Fibroblast of skin of abdomen (primary cell): ENCODE data around the gene ZNF407.

Experiments
- DNase-seq: peaks from one replicate; pipeline ENCODE4 v3.0.0-alpha.2; 2013

The ZNF407 gene

GRCh38 chr18:74793746-74794145, 196.1 kb downstream of the ZNF407 start:
- no peak for DNase-seq

GRCh38 chr18:74795751-74796150, 198.1 kb downstream of the ZNF407 start:
- DNase-seq: no peak

DNA sequence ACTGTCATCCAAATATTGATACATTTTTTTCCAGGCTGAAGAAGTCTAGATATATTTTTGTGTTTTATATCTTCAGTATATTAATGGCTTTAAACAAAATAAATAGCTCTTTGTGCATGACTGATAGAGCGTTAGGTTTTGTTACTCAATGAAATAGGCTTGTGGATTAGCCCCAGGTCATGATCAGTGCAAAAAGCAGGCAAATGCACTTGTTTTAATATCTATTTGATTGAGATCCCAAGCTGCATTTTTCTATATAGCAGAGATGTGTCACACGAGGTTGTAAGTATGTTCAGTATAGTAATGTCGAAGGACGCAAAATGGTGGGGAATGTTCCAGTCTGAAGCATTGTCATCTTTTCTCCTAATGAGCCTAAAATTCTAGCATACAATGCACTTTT, 198.5 kb downstream of the ZNF407 start:
- DNase-seq: no peak

- DNase-seq: peak; percentile 87
These were observed 199.3 kb downstream of the ZNF407 start for GRCh38 chr18:74796841-74797576.

GRCh38 chr18:74797577-74798151, 200.0 kb downstream of the ZNF407 start:
- no peak for DNase-seq

DNA sequence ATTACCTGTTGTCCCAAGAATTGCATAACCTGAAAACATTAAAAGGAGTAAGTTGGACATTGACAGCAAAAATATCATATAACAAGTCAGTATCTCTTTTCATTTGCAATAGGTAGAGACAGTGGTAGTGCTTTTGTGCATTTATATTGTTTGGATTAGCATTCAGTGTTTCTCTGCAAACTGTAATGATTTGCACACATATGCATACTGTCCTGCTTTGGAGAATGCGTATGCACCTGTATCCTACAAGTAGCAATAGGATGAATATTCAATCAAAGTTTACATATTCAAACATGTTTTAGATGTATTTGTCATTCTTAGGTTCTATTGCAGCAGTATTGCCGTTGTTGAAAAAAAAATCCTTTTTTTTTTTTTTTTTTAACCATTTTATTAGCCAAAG, 201.9 kb downstream of the ZNF407 start:
- no peak for DNase-seq

GRCh38 chr18:74800098-74800497, 202.4 kb downstream of the ZNF407 start:
- DNase-seq: no peak

GRCh38 chr18:74803117-74803516, 205.4 kb downstream of the ZNF407 start:
- no peak for DNase-seq

- DNase-seq: no peak
These were observed 206.1 kb downstream of the ZNF407 start for GRCh38 chr18:74803769-74804168.

GRCh38 chr18:74804677-74805076, 207.0 kb downstream of the ZNF407 start:
- DNase-seq: no peak

- no peak for DNase-seq
These were observed 208.4 kb downstream of the ZNF407 start for GRCh38 chr18:74806073-74806472.

- peak; percentile 80 for DNase-seq
These were observed 209.2 kb downstream of the ZNF407 start for GRCh38 chr18:74806700-74807416.

DNA sequence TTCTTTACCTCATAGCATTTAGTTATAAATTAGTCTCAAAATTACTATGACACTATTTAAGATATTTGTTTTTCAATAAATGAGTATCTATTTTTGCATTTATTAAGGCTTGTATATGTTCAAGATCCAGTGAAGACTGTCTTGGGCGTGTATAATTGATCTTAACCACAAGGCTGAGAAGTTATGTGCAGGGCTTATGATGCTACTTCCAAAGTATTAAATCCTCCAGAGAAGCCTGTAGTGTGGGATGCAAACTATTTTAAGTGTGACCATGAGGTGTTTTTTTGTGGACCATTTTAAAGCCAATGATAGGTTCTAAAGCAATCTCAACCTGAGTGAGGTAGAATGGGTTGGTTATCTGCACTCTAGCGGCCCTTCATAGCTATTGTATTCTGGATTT, 219.9 kb downstream of the ZNF407 start:
- DNase-seq: peak; percentile 48

DNA sequence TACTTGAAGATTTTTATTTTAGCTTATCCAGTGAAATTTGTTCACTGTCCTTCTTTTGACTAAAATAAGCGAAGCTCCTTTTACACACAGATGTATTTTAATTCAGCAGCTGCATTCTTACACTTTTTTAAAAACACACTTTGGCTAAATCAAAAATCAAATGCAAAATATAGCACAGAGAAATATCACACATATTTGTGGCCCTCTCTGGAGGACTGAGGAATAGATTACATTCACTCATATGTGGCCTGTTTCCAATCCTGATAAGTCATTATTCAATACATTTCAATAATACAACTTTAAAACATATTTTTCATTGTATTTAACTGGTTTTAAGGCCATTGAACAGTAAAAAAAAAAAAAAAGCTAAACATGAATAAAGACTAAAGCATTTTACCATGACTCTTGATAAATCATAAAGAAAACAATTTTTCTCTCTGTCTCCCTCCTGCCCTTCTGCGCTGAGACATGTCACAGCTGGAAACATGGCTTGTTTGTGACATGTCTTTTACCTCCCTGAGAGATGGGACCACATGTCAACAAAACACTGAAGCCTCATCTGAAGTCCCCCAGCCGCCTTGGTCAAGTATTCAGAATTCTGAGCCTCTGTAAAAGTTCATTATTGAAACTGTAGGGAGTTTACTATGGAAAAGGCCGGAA, 221.0 kb downstream of the ZNF407 start:
- no peak for DNase-seq

DNA sequence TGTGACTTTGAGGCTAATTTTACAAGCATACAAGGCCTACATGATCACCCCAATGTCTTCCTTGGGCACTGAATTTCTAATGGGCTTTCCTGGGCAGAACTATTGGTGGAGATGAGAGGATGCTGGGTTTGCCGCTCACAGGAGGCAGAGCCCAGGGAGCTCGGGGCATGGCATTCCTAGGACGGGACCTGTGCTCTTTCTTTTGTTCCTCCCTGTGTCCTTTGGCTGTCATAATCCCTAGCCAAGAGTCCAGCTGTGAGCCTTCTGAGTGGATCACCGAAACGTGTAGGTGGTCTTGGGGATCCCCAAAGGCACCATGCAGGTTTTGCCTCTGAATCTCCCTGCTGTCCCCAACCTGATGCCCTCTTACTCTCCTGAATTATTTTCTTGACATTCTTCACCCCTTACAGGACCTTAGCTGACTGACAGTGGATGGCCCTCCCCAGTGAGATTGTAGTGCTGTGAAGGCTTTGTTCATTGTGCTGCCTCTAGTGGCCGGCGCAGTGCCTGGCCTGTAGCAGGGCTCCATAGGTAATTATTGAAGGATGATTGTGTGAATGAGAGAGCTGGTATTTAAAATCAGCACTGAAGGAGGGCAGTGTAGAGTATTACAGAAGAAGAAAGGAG, 221.9 kb downstream of the ZNF407 start:
- no peak for DNase-seq

GRCh38 chr18:74820160-74820780, 222.6 kb downstream of the ZNF407 start:
- no peak for DNase-seq

DNA sequence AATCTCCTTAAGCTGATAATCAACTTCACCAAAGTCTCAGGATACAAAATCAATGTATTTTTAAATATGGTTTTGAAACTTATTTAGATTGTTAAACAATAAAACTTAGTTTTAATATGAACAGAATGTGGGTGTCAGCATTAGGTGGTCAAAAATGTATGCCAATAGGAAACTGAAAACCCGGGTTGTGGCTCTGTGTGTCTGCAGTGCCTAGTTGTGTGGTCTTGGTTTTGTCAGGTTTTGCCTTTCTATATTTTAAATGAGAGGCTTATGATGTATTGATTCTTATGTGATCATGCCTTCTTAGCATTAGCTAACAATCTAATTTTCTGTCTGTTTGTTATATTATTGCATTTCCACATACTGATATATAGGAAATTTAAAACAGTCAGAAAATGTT, 227.8 kb downstream of the ZNF407 start:
- DNase-seq: no peak

DNA sequence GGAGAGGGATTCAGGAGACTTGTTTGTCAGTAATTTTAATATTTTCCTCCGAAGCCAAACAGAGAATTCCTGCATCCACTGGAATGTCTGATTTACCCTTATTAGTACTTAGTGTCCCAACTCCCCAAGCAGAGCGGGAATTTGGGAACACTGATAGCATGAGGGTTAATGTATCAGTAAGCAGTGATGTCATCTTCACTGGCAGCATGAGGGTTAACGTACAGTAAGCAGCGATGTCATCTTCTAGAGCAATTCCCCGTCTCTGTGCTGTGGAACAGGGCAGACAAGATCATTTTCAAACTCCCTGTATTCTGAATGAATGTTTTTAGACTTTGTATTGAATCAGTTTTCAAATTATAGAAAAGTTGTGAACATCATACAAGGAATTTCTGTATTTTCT, 228.9 kb downstream of the ZNF407 start:
- no peak for DNase-seq

GRCh38 chr18:74828200-74828599, 230.5 kb downstream of the ZNF407 start:
- no peak for DNase-seq

GRCh38 chr18:74831571-74832250, 234.0 kb downstream of the ZNF407 start:
- DNase-seq: peak; percentile 23

GRCh38 chr18:74832381-74832780, 234.7 kb downstream of the ZNF407 start:
- DNase-seq: no peak

- no peak for DNase-seq
These were observed 235.3 kb downstream of the ZNF407 start for GRCh38 chr18:74832999-74833398.
